Natural killer cell (primary cell): ENCODE measurements around the gene ETFRF1. TPM values are rescaled to one million over a fixed set of nuclear protein-coding genes. Genes with fewer than 3 reads are reported as not detected.
A peak's percentile ranks its signal among the peaks of the same experiment; 100 is the strongest.

Experiments
- ATAC-seq, 3 donors: fragments of 150-1000 bp in 2 of 3; fragments of 200-7000 bp in 1 of 3; cut with Tn5 transposase; 1 replicate in 1 of 3; 2 replicates in 2 of 3; pipeline ENCODE4 v1.10.0; 2021; ENCODE audit warnings: mild to moderate bottlenecking in 2 of 3, moderate library complexity in 2 of 3
- DNase-seq, 2 donors: peaks; one replicate each; pipeline versions ENCODE4 v3.0.0 to v3.0.0-alpha.2; 2013 to 2021; ENCODE audit warnings: mixed read lengths in 1 of 2
- H3K27ac ChIP-seq: one replicate; pipeline ENCODE4 v1.5.1; 2013; ENCODE audit warnings: mild to moderate bottlenecking, low read length
- H3K27me3 ChIP-seq: one replicate; pipeline ENCODE4 v1.6.1; 2013; ENCODE audit warnings: low read length; ENCODE audit not compliant: control insufficient read depth, insufficient read depth
- H3K36me3 ChIP-seq: one replicate; pipeline ENCODE4 v1.6.1; 2013; ENCODE audit warnings: low read length; ENCODE audit not compliant: control insufficient read depth, insufficient read depth
- H3K4me1 ChIP-seq: one replicate; pipeline ENCODE4 v1.6.1; 2013; ENCODE audit warnings: low read length; ENCODE audit not compliant: control insufficient read depth, insufficient read depth
- H3K4me3 ChIP-seq: one replicate; pipeline ENCODE4 v1.5.1; 2013; ENCODE audit warnings: low read length
- H3K9me3 ChIP-seq: one replicate; pipeline ENCODE4 v1.6.1; 2013; ENCODE audit warnings: low read length; ENCODE audit not compliant: control insufficient read depth, insufficient read depth
- H3K27ac Mint-ChIP-seq, 2 donors: one replicate each; pipeline ENCODE4 v1.8.0; 2022; ENCODE audit warnings: mild to moderate bottlenecking in 2 of 2, mixed read lengths in 2 of 2, moderate library complexity in 1 of 2
- H3K27me3 Mint-ChIP-seq, 2 donors: one replicate each; pipeline ENCODE4 v1.8.0; 2022; ENCODE audit warnings: low read depth in 2 of 2, mixed read lengths in 2 of 2
- H3K36me3 Mint-ChIP-seq: one replicate; pipeline ENCODE4 v1.8.0; 2022; ENCODE audit warnings: mixed read lengths
- H3K4me1 Mint-ChIP-seq, 2 donors: one replicate each; pipeline ENCODE4 v1.8.0; 2022; ENCODE audit warnings: mixed read lengths in 2 of 2
- H3K4me3 Mint-ChIP-seq: one replicate; pipeline ENCODE4 v1.8.0; 2022; ENCODE audit warnings: mild to moderate bottlenecking, moderate library complexity, mixed read lengths
- H3K9me3 Mint-ChIP-seq, 2 donors: one replicate each; pipeline ENCODE4 v1.8.0; 2022; ENCODE audit warnings: mixed read lengths in 2 of 2
- WGBS: methylation state at CpG from one replicate; pipeline ENCODE4 v1.1.7; 2013; ENCODE audit warnings: missing lambda C conversion rate; ENCODE audit not compliant: insufficient coverage; 5-methylcytosine and 5-hydroxymethylcytosine counted together
- intact Hi-C: fragments of 100-400 bp; cut with micrococcal nuclease; formaldehyde crosslinking; loops from one replicate; pipeline ENCODE4 v1.14.2; 2022
- total RNA-seq, 4 donors: library from RNA; stranded (reverse); fragments of 120-200 nt in 1 of 4; gene quantifications; one replicate each; pipeline versions ENCODE4 v1.2.3 to v1.2.4, GENCODE V29; 2013 to 2022
- TF ChIP-seq, protein P1 (sequence below): fragments of 200-600 bp; IDR thresholded peaks from one replicate; pipeline ENCODE4 v1.8.0; 2022; ENCODE audit warnings: antibody characterized with exemption

ETFRF1 gene
- total RNA-seq, 3 donors from 2014 or later (not counting 1 experiment from before 2014, with no cell fraction given), result 17.5 to 42.8 (median 26.1) TPM

DNA sequence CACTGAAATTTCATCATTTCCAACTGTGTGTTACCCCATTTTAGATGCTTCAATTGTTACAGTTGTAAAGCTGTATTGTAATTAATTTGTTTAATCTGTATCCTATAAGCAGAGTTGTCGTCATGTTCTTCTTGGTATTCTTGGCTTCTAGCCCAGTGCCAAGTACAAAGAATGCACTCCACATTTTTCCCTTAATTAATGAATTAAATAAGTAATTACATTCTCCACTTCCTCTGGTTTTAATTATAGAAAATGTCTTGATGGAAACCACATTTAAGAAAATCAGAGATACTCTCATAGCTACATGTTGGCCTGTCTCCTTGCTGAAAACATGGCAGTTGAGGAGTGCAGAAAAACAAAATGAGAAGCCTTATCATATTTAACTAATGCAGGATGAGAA is 823 bp upstream of the ETFRF1 start:
- Histone ChIP-seq H3K27me3 (no peaks in the 10 kb centered on the region), H3K27ac (peak overlapping the region; percentile 95), H3K36me3 (no peaks in the 10 kb centered on the region), H3K9me3 (no peaks in the 10 kb centered on the region), H3K4me1 (peaks cover 6% of the 10 kb centered on the region), H3K4me3 (peak overlapping the region; percentile 85)
- no peak for ATAC-seq
- H3K27ac Mint-ChIP-seq, result peak overlapping the region; percentile 99
- TF ChIP-seq, protein P1, sequence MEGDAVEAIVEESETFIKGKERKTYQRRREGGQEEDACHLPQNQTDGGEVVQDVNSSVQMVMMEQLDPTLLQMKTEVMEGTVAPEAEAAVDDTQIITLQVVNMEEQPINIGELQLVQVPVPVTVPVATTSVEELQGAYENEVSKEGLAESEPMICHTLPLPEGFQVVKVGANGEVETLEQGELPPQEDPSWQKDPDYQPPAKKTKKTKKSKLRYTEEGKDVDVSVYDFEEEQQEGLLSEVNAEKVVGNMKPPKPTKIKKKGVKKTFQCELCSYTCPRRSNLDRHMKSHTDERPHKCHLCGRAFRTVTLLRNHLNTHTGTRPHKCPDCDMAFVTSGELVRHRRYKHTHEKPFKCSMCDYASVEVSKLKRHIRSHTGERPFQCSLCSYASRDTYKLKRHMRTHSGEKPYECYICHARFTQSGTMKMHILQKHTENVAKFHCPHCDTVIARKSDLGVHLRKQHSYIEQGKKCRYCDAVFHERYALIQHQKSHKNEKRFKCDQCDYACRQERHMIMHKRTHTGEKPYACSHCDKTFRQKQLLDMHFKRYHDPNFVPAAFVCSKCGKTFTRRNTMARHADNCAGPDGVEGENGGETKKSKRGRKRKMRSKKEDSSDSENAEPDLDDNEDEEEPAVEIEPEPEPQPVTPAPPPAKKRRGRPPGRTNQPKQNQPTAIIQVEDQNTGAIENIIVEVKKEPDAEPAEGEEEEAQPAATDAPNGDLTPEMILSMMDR, result no peak
- no peaks in the 10 kb centered on the region for H3K36me3 Mint-ChIP-seq
- no peaks in the 10 kb centered on the region for H3K9me3 Mint-ChIP-seq
- intact Hi-C loops, result loop anchor here (2.0 kb wide), 1 partner anchor 141 kb away; a partner anchor contains a TSS
- peak in 1 of 2 donors; percentile 32 for DNase-seq
- peak overlapping the region; percentile 99 for H3K4me3 Mint-ChIP-seq
- H3K27me3 Mint-ChIP-seq, result no peaks in the 10 kb centered on the region
- WGBS, result no CpG with 5 or more reads among the region's 1 CpG
- peaks cover 21 to 25% of the 10 kb centered on the region in 2 donors for H3K4me1 Mint-ChIP-seq

DNA sequence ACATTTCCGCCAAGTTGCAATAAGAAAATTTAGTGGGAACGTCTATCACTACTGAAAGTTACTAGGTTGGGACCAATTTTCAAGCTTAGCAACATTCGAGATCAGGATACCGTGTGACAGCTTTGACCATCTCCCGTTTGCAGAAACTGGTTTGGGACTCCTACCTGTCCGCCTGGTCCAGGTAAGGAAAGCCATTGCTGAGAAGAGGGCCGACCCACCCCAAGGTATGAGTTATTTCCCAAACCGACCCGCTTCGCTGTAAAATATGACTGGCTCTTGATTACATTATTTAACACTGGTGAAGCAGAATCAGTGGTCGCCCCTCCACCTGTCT is 348 bp upstream of the ETFRF1 start:
- Histone ChIP-seq H3K27ac (peak overlapping the region; percentile 95), H3K9me3 (no peaks in the 10 kb centered on the region), H3K4me3 (peak overlapping the region; percentile 85), H3K4me1 (peaks cover 6% of the 10 kb centered on the region), H3K27me3 (no peaks in the 10 kb centered on the region), H3K36me3 (no peaks in the 10 kb centered on the region)
- DNase-seq (no peak), ATAC-seq (no peak)
- Mint-ChIP-seq H3K4me3 (peak overlapping the region; percentile 99), H3K27me3 (no peaks in the 10 kb centered on the region), H3K9me3 (no peaks in the 10 kb centered on the region), H3K4me1 (peaks cover 21 to 27% of the 10 kb centered on the region in 2 donors), H3K27ac (peak overlapping the region; percentile 99), H3K36me3 (no peaks in the 10 kb centered on the region)
- TF ChIP-seq, protein P1, result no peak
- WGBS, result 12% methylated on average over 11 of the region's 11 CpGs
- intact Hi-C loops, result loop anchor here (2.0 to 5.0 kb wide), 2 partner anchors 58 to 142 kb away; partner anchors contain the start of gene KRAS

GRCh38 chr12:25197608-25198007 is 2.6 kb downstream of the ETFRF1 start:
- peaks cover 6% of the 10 kb centered on the region for H3K4me1 ChIP-seq
- no peak overlapping the region for H3K27ac ChIP-seq
- Mint-ChIP-seq H3K4me1 (peaks cover 26 to 37% of the 10 kb centered on the region in 2 donors), H3K9me3 (no peaks in the 10 kb centered on the region), H3K4me3 (no peak overlapping the region), H3K27me3 (no peaks in the 10 kb centered on the region), H3K36me3 (no peaks in the 10 kb centered on the region), H3K27ac (peak overlapping the region; percentile 58 to 99)
- no peak overlapping the region for H3K4me3 ChIP-seq
- no peak for DNase-seq
- WGBS, result 100% methylated on average over 1 of the region's 2 CpGs
- intact Hi-C loops, result loop anchor here (5.0 kb wide), 1 partner anchor 55 kb away; the partner anchor contains the start of gene KRAS
- H3K27me3 ChIP-seq, result no peaks in the 10 kb centered on the region
- H3K9me3 ChIP-seq, result no peaks in the 10 kb centered on the region
- no peak for ATAC-seq
- TF ChIP-seq, protein P1, result no peak
- no peaks in the 10 kb centered on the region for H3K36me3 ChIP-seq

DNA sequence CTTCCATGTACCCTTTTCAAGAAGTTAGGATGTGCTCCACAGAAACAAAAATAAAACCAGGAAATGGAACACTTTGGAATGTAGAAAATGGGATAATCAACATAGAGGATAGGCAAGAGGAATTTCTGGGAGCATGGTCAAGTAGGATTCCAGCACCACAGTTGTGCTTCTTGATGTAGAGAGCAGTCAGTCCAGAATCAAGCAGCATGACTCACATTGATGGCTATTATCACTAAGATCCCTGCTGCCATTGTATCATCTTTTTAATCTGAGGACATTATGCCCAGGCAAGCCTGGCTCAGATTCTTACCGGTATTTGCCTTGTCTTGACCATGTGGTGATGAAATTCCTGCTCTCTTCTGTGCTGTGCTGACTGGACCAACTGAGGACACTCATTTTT is 5.7 kb downstream of the ETFRF1 start:
- no peaks in the 10 kb centered on the region for H3K9me3 Mint-ChIP-seq
- H3K27me3 Mint-ChIP-seq, result no peaks in the 10 kb centered on the region
- Histone ChIP-seq H3K9me3 (no peaks in the 10 kb centered on the region), H3K27ac (no peak overlapping the region), H3K4me1 (no peaks in the 10 kb centered on the region), H3K4me3 (no peak overlapping the region), H3K27me3 (no peaks in the 10 kb centered on the region), H3K36me3 (peaks cover 8% of the 10 kb centered on the region)
- no peak for DNase-seq
- peak overlapping the region; percentile 11 to 64 for H3K27ac Mint-ChIP-seq
- no peak overlapping the region for H3K4me3 Mint-ChIP-seq
- WGBS, result 100% methylated on average over 1 of the region's 1 CpG
- intact Hi-C loops, result no loop called here
- no peaks in the 10 kb centered on the region for H3K36me3 Mint-ChIP-seq
- TF ChIP-seq, protein P1, result no peak
- no peak for ATAC-seq
- peaks cover 10 to 19% of the 10 kb centered on the region in 2 donors for H3K4me1 Mint-ChIP-seq
